Activated CD8-positive, alpha-beta T cell treated with anti-CD3 and anti-CD28 coated beads, Interleukin-2, amount 10 ng/mL, durations not matched to agents 7 days and 5 days (primary cell): Measurements from ENCODE around the gene AGAP1. TPM values are rescaled to one million over a fixed set of nuclear protein-coding genes. Genes with fewer than 3 reads are reported as not detected.

Source experiments
- ATAC-seq: fragments of 150-1000 bp; cut with Tn5 transposase; one replicate; pipeline ENCODE4 v1.10.0; 2021; ENCODE audit warnings: moderate library complexity
- CTCF ChIA-PET: fragments of 350-600 bp; sonication (Branson Sonifier 250); formaldehyde crosslinking; loops from one replicate; lab custom pipeline; 2021; ENCODE audit warnings: antibody characterized with exemption; lab: Charles Lee
- POLR2A ChIA-PET: fragments of 350-600 bp; sonication (Branson Sonifier 250); formaldehyde crosslinking; loops from one replicate; lab custom pipeline; 2021; ENCODE audit warnings: antibody characterized with exemption; lab: Charles Lee
- DNase-seq: peaks from one replicate; pipeline ENCODE4 v3.0.0-alpha.2; 2020
- H3K27ac Mint-ChIP-seq: one replicate; pipeline ENCODE4 v1.8.0; 2021; ENCODE audit warnings: mild to moderate bottlenecking, mixed read lengths
- H3K27me3 Mint-ChIP-seq: one replicate; pipeline ENCODE4 v1.8.0; 2021; ENCODE audit warnings: low read depth, mixed read lengths
- H3K36me3 Mint-ChIP-seq: one replicate; pipeline ENCODE4 v1.8.0; 2021; ENCODE audit warnings: low read depth, mixed read lengths
- H3K4me1 Mint-ChIP-seq: one replicate; pipeline ENCODE4 v1.8.0; 2021; ENCODE audit warnings: low read depth, mixed read lengths
- H3K4me3 Mint-ChIP-seq: one replicate; pipeline ENCODE4 v1.8.0; 2021; ENCODE audit warnings: mild to moderate bottlenecking, mixed read lengths
- H3K9me3 Mint-ChIP-seq: one replicate; pipeline ENCODE4 v1.8.0; 2022; ENCODE audit warnings: mixed read lengths; ENCODE audit not compliant: insufficient read depth
- total RNA-seq, 2 experiments: library from RNA; stranded (reverse); gene quantifications; one replicate each; pipeline ENCODE4 v1.2.3, GENCODE V29; 2021

AGAP1 gene
- total RNA-seq, 2 experiments from 2014 or later, result 0.82 to 1.3 TPM

GRCh38 chr2:235747001-235747785, 253.3 kb downstream of the AGAP1 start:
- CTCF ChIA-PET, result interaction anchor here (1.2 to 1.8 kb wide), 2 partner anchors 109 to 152 kb away, joined by 3 to 21 read pairs; no protein-coding TSS in a partner anchor
- H3K4me1 Mint-ChIP-seq, result no peaks in the 10 kb centered on the region
- no peak overlapping the region for H3K4me3 Mint-ChIP-seq
- ATAC-seq (no peak), DNase-seq (no peak)
- no peaks in the 10 kb centered on the region for H3K27me3 Mint-ChIP-seq
- no peak overlapping the region for H3K27ac Mint-ChIP-seq
- H3K9me3 Mint-ChIP-seq, result no peaks in the 10 kb centered on the region
- POLR2A ChIA-PET, result no interaction called here
- no peaks in the 10 kb centered on the region for H3K36me3 Mint-ChIP-seq

- Mint-ChIP-seq H3K27me3 (no peaks in the 10 kb centered on the region), H3K9me3 (no peaks in the 10 kb centered on the region), H3K36me3 (no peaks in the 10 kb centered on the region), H3K27ac (no peak overlapping the region), H3K4me3 (no peak overlapping the region), H3K4me1 (no peaks in the 10 kb centered on the region)
- ChIA-PET POLR2A (no interaction called here), CTCF (no interaction called here)
- no peak for DNase-seq
- no peak for ATAC-seq
These were observed 253.9 kb downstream of the AGAP1 start for GRCh38 chr2:235747786-235748091.

- H3K36me3 Mint-ChIP-seq, result no peaks in the 10 kb centered on the region
- H3K4me1 Mint-ChIP-seq, result no peaks in the 10 kb centered on the region
- H3K9me3 Mint-ChIP-seq, result no peaks in the 10 kb centered on the region
- ATAC-seq (no peak), DNase-seq (no peak)
- no peak overlapping the region for H3K27ac Mint-ChIP-seq
- H3K27me3 Mint-ChIP-seq, result no peaks in the 10 kb centered on the region
- ChIA-PET CTCF (interaction anchor here (1.6 kb wide), 1 partner anchor 156 kb away, joined by 4 read pairs; no protein-coding TSS in a partner anchor), POLR2A (no interaction called here)
- no peak overlapping the region for H3K4me3 Mint-ChIP-seq
These were observed 255.4 kb downstream of the AGAP1 start for GRCh38 chr2:235749121-235749770.

- no peaks in the 10 kb centered on the region for H3K36me3 Mint-ChIP-seq
- CTCF ChIA-PET, result interaction anchor here (1.6 kb wide), 1 partner anchor 156 kb away, joined by 4 read pairs; no protein-coding TSS in a partner anchor
- H3K4me1 Mint-ChIP-seq, result no peaks in the 10 kb centered on the region
These were observed 255.9 kb downstream of the AGAP1 start for GRCh38 chr2:235749771-235750160.

GRCh38 chr2:235752846-235753245, 259.0 kb downstream of the AGAP1 start:
- no peaks in the 10 kb centered on the region for H3K4me1 Mint-ChIP-seq
- no peaks in the 10 kb centered on the region for H3K36me3 Mint-ChIP-seq
- DNase-seq, result no peak
- H3K4me3 Mint-ChIP-seq, result no peak overlapping the region
- CTCF ChIA-PET, result no interaction called here
- H3K27ac Mint-ChIP-seq, result no peak overlapping the region
- H3K27me3 Mint-ChIP-seq, result no peaks in the 10 kb centered on the region
- POLR2A ChIA-PET, result no interaction called here
- no peak for ATAC-seq
- H3K9me3 Mint-ChIP-seq, result no peaks in the 10 kb centered on the region

More at GRCh38 chr2:235749771-235750160, 255.9 kb downstream of the AGAP1 start:
- no peaks in the 10 kb centered on the region for H3K9me3 Mint-ChIP-seq
- no peak overlapping the region for H3K27ac Mint-ChIP-seq
- DNase-seq (no peak), ATAC-seq (no peak)
- no peak overlapping the region for H3K4me3 Mint-ChIP-seq
- POLR2A ChIA-PET, result no interaction called here
- no peaks in the 10 kb centered on the region for H3K27me3 Mint-ChIP-seq

GRCh38 chr2:235754357-235755207, 260.7 kb downstream of the AGAP1 start:
- ChIA-PET POLR2A (no interaction called here), CTCF (no interaction called here)
- Mint-ChIP-seq H3K4me3 (no peak overlapping the region), H3K9me3 (no peaks in the 10 kb centered on the region), H3K27me3 (no peaks in the 10 kb centered on the region), H3K27ac (no peak overlapping the region), H3K4me1 (no peaks in the 10 kb centered on the region), H3K36me3 (no peaks in the 10 kb centered on the region)
- ATAC-seq, result no peak
- no peak for DNase-seq

GRCh38 chr2:235756491-235756890, 262.6 kb downstream of the AGAP1 start:
- Mint-ChIP-seq H3K4me3 (no peak overlapping the region), H3K27me3 (no peaks in the 10 kb centered on the region), H3K9me3 (no peaks in the 10 kb centered on the region), H3K4me1 (no peaks in the 10 kb centered on the region), H3K36me3 (no peaks in the 10 kb centered on the region), H3K27ac (no peak overlapping the region)
- ChIA-PET POLR2A (no interaction called here), CTCF (interaction anchor here (1.9 kb wide), 2 partner anchors 10 to 23 kb away, joined by 6 to 7 read pairs; no protein-coding TSS in a partner anchor)
- ATAC-seq, result no peak
- DNase-seq, result no peak

- H3K9me3 Mint-ChIP-seq, result no peaks in the 10 kb centered on the region
- CTCF ChIA-PET, result interaction anchor here (1.9 kb wide), 2 partner anchors 9 to 22 kb away, joined by 6 to 7 read pairs; no protein-coding TSS in a partner anchor
- ATAC-seq (no peak), DNase-seq (no peak)
- H3K4me3 Mint-ChIP-seq, result no peak overlapping the region
- H3K36me3 Mint-ChIP-seq, result no peaks in the 10 kb centered on the region
- no peaks in the 10 kb centered on the region for H3K4me1 Mint-ChIP-seq
- no peaks in the 10 kb centered on the region for H3K27me3 Mint-ChIP-seq
- POLR2A ChIA-PET, result no interaction called here
- no peak overlapping the region for H3K27ac Mint-ChIP-seq
These were observed 263.4 kb downstream of the AGAP1 start for GRCh38 chr2:235757212-235757611.

GRCh38 chr2:235757640-235758039, 263.8 kb downstream of the AGAP1 start:
- ATAC-seq (no peak), DNase-seq (no peak)
- POLR2A ChIA-PET, result no interaction called here
- Mint-ChIP-seq H3K9me3 (no peaks in the 10 kb centered on the region), H3K4me3 (no peak overlapping the region), H3K36me3 (no peaks in the 10 kb centered on the region), H3K27me3 (no peaks in the 10 kb centered on the region), H3K4me1 (no peaks in the 10 kb centered on the region), H3K27ac (no peak overlapping the region)
- CTCF ChIA-PET, result interaction anchor here (0.9 kb wide), 1 partner anchor 9 kb away, joined by 4 read pairs; no protein-coding TSS in a partner anchor

- Mint-ChIP-seq H3K36me3 (no peaks in the 10 kb centered on the region), H3K27me3 (no peaks in the 10 kb centered on the region), H3K9me3 (no peaks in the 10 kb centered on the region), H3K27ac (no peak overlapping the region), H3K4me1 (no peaks in the 10 kb centered on the region), H3K4me3 (no peak overlapping the region)
- ChIA-PET CTCF (interaction anchor here (0.6 kb wide), 1 partner anchor 1898 kb away, joined by 3 read pairs; no protein-coding TSS in a partner anchor), POLR2A (no interaction called here)
- no peak for DNase-seq
- ATAC-seq, result no peak
These were observed 269.2 kb downstream of the AGAP1 start for GRCh38 chr2:235762832-235763598.

- Mint-ChIP-seq H3K9me3 (no peaks in the 10 kb centered on the region), H3K27ac (no peak overlapping the region), H3K4me3 (no peak overlapping the region), H3K4me1 (no peaks in the 10 kb centered on the region), H3K27me3 (no peaks in the 10 kb centered on the region), H3K36me3 (no peaks in the 10 kb centered on the region)
- CTCF ChIA-PET, result interaction anchor here (0.6 kb wide), 1 partner anchor 1899 kb away, joined by 3 read pairs; no protein-coding TSS in a partner anchor
- DNase-seq (no peak), ATAC-seq (no peak)
- POLR2A ChIA-PET, result no interaction called here
These were observed 270.0 kb downstream of the AGAP1 start for GRCh38 chr2:235763816-235764215.
